ENCODE measurements around the gene MRPL40.

MRPL40 gene

DNA sequence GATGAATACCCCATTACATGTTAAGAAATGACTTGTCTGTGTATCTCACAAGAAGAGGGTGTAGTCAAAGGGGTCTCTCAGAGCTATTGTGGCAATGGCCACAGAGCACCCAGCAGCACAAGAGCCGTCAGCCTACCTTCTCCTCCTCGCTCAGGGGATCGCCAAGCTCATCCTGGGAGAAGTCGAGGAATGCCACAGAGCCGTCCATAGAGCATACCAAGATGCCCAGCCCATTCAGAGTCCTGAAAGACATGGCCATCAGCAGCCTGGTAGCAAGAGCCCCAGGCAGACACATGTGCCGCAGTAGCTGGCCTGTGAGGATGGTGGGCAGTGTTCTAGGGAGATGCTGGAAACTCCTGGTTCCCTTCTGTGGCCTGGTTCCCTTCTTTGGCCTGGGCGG, 44.8 kb upstream of the MRPL40 start:
- TF ChIP-seq FOXM1 (IDR thresholded peaks at IDR 0.05; ENCODE audit: borderline replicate concordance): no peak
- no peak for TF ChIP-seq LEF1 (IDR thresholded peaks at IDR 0.05; ENCODE audit: borderline replicate concordance)
- POLR2A ChIA-PET: no interaction called here
- CTCF ChIA-PET: no interaction called here
- no peak for DNase-seq (ENCODE audit: extremely low spot score)

DNA sequence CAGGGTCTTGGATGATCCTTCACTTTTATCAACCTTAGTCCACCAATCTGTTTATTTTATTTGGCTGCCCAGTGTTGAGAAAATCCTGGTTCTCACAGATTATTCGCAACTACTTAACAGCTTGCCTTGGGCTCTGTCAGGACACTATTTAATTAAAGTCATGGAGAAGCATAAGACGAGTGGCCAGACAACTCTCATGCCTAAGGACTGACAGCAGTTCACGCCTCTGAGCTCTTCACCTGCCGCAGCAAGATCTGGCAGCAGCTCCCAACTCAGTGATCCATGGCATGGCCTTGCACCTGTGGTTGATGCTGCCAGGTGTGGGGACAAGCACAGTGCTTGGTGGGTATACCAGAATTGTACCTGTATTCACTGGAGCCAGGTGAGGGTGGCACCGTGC, 38.6 kb upstream of the MRPL40 start:
- ChIA-PET CTCF (no interaction called here), POLR2A (no interaction called here)
- no peak for DNase-seq (ENCODE audit: extremely low spot score)
- TF ChIP-seq SUZ12 (IDR thresholded peaks at IDR 0.05): no peak
- TF ChIP-seq FOXK2 (IDR thresholded peaks at IDR 0.05): no peak
- TF ChIP-seq, protein P1, sequence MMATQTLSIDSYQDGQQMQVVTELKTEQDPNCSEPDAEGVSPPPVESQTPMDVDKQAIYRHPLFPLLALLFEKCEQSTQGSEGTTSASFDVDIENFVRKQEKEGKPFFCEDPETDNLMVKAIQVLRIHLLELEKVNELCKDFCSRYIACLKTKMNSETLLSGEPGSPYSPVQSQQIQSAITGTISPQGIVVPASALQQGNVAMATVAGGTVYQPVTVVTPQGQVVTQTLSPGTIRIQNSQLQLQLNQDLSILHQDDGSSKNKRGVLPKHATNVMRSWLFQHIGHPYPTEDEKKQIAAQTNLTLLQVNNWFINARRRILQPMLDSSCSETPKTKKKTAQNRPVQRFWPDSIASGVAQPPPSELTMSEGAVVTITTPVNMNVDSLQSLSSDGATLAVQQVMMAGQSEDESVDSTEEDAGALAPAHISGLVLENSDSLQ (IDR thresholded peaks at IDR 0.05): no peak
- no peak for TF ChIP-seq ARNT (IDR thresholded peaks at IDR 0.05)
- no peak for TF ChIP-seq CTBP1 (IDR thresholded peaks at IDR 0.05; ENCODE audit: borderline replicate concordance)
- TF ChIP-seq LEF1 (IDR thresholded peaks at IDR 0.05; ENCODE audit: borderline replicate concordance): no peak
- no peak for TF ChIP-seq ZNF384 (IDR thresholded peaks at IDR 0.05)
- TF ChIP-seq L3MBTL2 (conservative IDR thresholded peaks at IDR 0.05): no peak

GRCh38 chr22:19394274-19395050, 37.9 kb upstream of the MRPL40 start:
- no peak for DNase-seq (ENCODE audit: extremely low spot score)
- TF ChIP-seq FOXA1 (IDR thresholded peaks at IDR 0.05): no peak
- TF ChIP-seq CTBP1 (IDR thresholded peaks at IDR 0.05; ENCODE audit: borderline replicate concordance): no peak
- no peak for TF ChIP-seq SP1 (IDR thresholded peaks at IDR 0.05)
- TF ChIP-seq HDGF (IDR thresholded peaks at IDR 0.05; ENCODE audit: borderline replicate concordance): no peak
- TF ChIP-seq ZNF384 (IDR thresholded peaks at IDR 0.05): no peak
- no peak for TF ChIP-seq NFRKB (IDR thresholded peaks at IDR 0.05)
- no peak for TF ChIP-seq TARDBP (IDR thresholded peaks at IDR 0.05)
- no peak for TF ChIP-seq FOXK2 (IDR thresholded peaks at IDR 0.05)
- TF ChIP-seq L3MBTL2 (conservative IDR thresholded peaks at IDR 0.05): no peak
- no peak for TF ChIP-seq SUZ12 (IDR thresholded peaks at IDR 0.05)
- TF ChIP-seq, protein P1 (IDR thresholded peaks at IDR 0.05): no peak
- no peak for TF ChIP-seq ARNT (IDR thresholded peaks at IDR 0.05)
- no peak for TF ChIP-seq BHLHE40 (IDR thresholded peaks at IDR 0.05; ENCODE audit: borderline replicate concordance)
- TF ChIP-seq LEF1 (IDR thresholded peaks at IDR 0.05; ENCODE audit: borderline replicate concordance): no peak
- POLR2A ChIA-PET: no interaction called here
- CTCF ChIA-PET: interaction anchor here (0.6 kb wide), 1 partner anchor 26 kb away, joined by 3 read pairs; no protein-coding TSS in a partner anchor

DNA sequence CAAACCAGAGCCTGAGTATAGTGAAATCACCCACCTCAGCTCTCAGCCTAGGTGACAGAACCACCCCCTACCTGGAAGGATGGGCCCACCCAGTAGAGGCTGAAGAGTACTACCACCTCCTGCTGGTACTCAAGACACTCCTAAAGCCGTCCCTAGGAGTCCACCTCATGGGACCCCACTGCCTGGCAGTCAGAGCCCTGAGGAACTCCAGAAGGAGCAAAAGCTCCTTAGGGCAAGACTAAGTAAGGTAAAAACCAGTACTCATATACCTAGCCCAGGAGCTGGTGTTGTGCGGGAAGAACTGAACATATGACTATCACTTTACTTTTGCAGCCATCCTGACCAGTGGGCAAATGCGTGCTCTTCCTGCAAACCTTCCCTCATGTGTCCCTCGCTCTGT, 37.1 kb upstream of the MRPL40 start:
- TF ChIP-seq FOXM1 (IDR thresholded peaks at IDR 0.05; ENCODE audit: borderline replicate concordance) (no peak), ZNF384 (IDR thresholded peaks at IDR 0.05) (no peak), L3MBTL2 (conservative IDR thresholded peaks at IDR 0.05) (no peak), FOXA1 (IDR thresholded peaks at IDR 0.05) (no peak), NFRKB (IDR thresholded peaks at IDR 0.05) (no peak), ELF4 (IDR thresholded peaks at IDR 0.05) (no peak), HDGF (IDR thresholded peaks at IDR 0.05; ENCODE audit: borderline replicate concordance) (no peak), FOXK2 (IDR thresholded peaks at IDR 0.05) (no peak), CTBP1 (IDR thresholded peaks at IDR 0.05; ENCODE audit: borderline replicate concordance) (no peak), SUZ12 (IDR thresholded peaks at IDR 0.05) (no peak), ARNT (IDR thresholded peaks at IDR 0.05) (no peak), TARDBP (IDR thresholded peaks at IDR 0.05) (no peak), BHLHE40 (IDR thresholded peaks at IDR 0.05; ENCODE audit: borderline replicate concordance) (no peak), LEF1 (IDR thresholded peaks at IDR 0.05; ENCODE audit: borderline replicate concordance) (no peak)
- TF ChIP-seq, protein P1 (IDR thresholded peaks at IDR 0.05): no peak
- POLR2A ChIA-PET: interaction anchor here (1.0 to 1.1 kb wide), 2 partner anchors 18 to 216 kb away, joined by 3 read pairs; partner anchors contain the start of gene SLC25A1
- CTCF ChIA-PET: interaction anchor here (0.6 kb wide), 1 partner anchor 27 kb away, joined by 3 read pairs; no protein-coding TSS in a partner anchor
- DNase-seq (ENCODE audit: extremely low spot score): no peak

GRCh38 chr22:19396561-19396933, 35.8 kb upstream of the MRPL40 start:
- POLR2A ChIA-PET: interaction anchor here (0.6 to 1.3 kb wide), 4 partner anchors 83 to 218 kb away, joined by 3 to 4 read pairs (median 3); partner anchors contain the start of genes CDC45, CLTCL1 and SLC25A1
- DNase-seq (ENCODE audit: extremely low spot score): no peak
- CTCF ChIA-PET: no interaction called here
- no peak for TF ChIP-seq NFRKB (IDR thresholded peaks at IDR 0.05)
- no peak for TF ChIP-seq SUZ12 (IDR thresholded peaks at IDR 0.05)

DNA sequence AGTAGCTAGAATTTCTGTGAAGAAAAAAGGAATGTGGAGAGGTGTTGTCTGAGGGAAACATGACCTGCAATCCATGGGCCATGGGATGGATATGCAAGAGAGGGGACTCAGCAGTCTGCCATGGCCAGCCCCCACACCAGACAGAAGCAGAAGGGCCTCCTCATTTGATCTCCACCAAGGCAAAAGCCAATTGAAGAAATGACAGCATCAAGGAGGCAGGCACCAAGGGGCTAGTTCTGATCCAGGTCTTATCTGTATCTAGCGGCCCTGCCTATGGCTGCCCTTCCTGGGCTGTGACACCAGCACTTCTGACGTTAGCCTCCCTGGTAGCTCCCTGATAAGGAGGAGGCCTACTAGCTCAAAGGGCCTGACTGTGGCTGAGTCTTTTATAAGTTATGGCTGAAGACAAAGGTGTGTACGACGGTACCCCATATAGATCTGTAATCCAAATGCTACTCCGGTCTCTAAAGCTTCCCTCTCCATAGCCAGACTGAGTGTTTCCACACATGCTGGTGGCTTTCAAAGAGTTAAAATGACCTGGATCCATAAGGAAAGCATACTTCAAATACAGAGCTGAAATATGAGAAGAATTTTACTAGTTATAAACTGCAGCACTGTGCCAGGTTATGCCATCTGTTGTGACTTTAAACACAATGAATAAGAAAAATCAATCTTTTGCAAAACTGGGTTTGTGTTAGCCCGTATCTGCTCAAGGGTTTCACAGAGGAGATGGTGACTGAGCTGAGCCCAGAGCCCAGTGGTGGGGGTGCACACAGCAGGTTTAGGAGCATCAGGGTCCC, 35.2 kb upstream of the MRPL40 start:
- ChIA-PET POLR2A (interaction anchor here (0.6 to 1.3 kb wide), 2 partner anchors 83 to 146 kb away, joined by 3 to 4 read pairs; partner anchors contain the start of gene CDC45), CTCF (interaction anchor here (0.5 kb wide), 1 partner anchor 81 kb away, joined by 9 read pairs; no protein-coding TSS in a partner anchor)
- DNase-seq (ENCODE audit: extremely low spot score): no peak
- TF ChIP-seq LEF1 (IDR thresholded peaks at IDR 0.05; ENCODE audit: borderline replicate concordance) (no peak), HDGF (IDR thresholded peaks at IDR 0.05; ENCODE audit: borderline replicate concordance) (no peak), NFRKB (IDR thresholded peaks at IDR 0.05) (no peak), ARNT (IDR thresholded peaks at IDR 0.05) (no peak), L3MBTL2 (conservative IDR thresholded peaks at IDR 0.05) (no peak), FOXA1 (IDR thresholded peaks at IDR 0.05) (no peak), FOXM1 (IDR thresholded peaks at IDR 0.05; ENCODE audit: borderline replicate concordance) (no peak), ZNF384 (IDR thresholded peaks at IDR 0.05) (no peak), ELF4 (IDR thresholded peaks at IDR 0.05) (no peak), FOXK2 (IDR thresholded peaks at IDR 0.05) (no peak), SP1 (IDR thresholded peaks at IDR 0.05) (no peak), SUZ12 (IDR thresholded peaks at IDR 0.05) (no peak), BHLHE40 (IDR thresholded peaks at IDR 0.05; ENCODE audit: borderline replicate concordance) (no peak), CTBP1 (IDR thresholded peaks at IDR 0.05; ENCODE audit: borderline replicate concordance) (no peak), TARDBP (IDR thresholded peaks at IDR 0.05) (no peak)
- TF ChIP-seq, protein P1 (IDR thresholded peaks at IDR 0.05): no peak

Measured in HEK293T (cell line).